NAMALWA (cell line): Measurements from ENCODE around the gene OR10A4.
"Not testable (repeated sequence)": the region's sequence is repeated elsewhere in the genome, so short reads cannot be mapped to it uniquely, and the experiment has no call there.

Experiments used
- DNase-seq: peaks from one replicate; pipeline ENCODE4 v3.0.0-alpha.2; 2015; ENCODE audit warnings: low spot score

Gene OR10A4

GRCh38 chr11:6876325-6876724 lies at the start of gene OR10A4:
Gene OR10A4 (plus strand): TSS chr11:6876625. CDS start chr11:6876648, 23 bp downstream.
- DNase-seq = no peak

GRCh38 chr11:6828103-6828502 lies 48.3 kb upstream of the OR10A4 start:
- DNase-seq = no peak

GRCh38 chr11:6833356-6833755 lies 43.1 kb upstream of the OR10A4 start:
- DNase-seq = no peak

- DNase-seq = no peak
These were observed 42.4 kb upstream of the OR10A4 start for GRCh38 chr11:6834021-6834420.

- DNase-seq = no peak
These were observed 34.7 kb upstream of the OR10A4 start for GRCh38 chr11:6841694-6842093.

GRCh38 chr11:6843670-6844069 lies 32.8 kb upstream of the OR10A4 start:
- DNase-seq = no peak

GRCh38 chr11:6844356-6844755 lies 32.1 kb upstream of the OR10A4 start:
- no peak for DNase-seq

- DNase-seq = no peak
These were observed 31.0 kb upstream of the OR10A4 start, which contains the start of gene OR10A5 for GRCh38 chr11:6845383-6845782. Gene OR10A5 (plus strand): TSS chr11:6845683. CDS start chr11:6845683, 0 bp downstream.

GRCh38 chr11:6850526-6850925 lies 25.9 kb upstream of the OR10A4 start:
- no peak for DNase-seq

GRCh38 chr11:6854801-6855200 lies 21.6 kb upstream of the OR10A4 start:
- not testable (repeated sequence) for DNase-seq

GRCh38 chr11:6855971-6856541 lies 20.4 kb upstream of the OR10A4 start:
- no peak for DNase-seq

- no peak for DNase-seq
These were observed 19.6 kb upstream of the OR10A4 start for GRCh38 chr11:6856871-6857270.

GRCh38 chr11:6862961-6863360 lies 13.5 kb upstream of the OR10A4 start, which contains the start of gene OR10A2:
Gene OR10A2 (plus strand): TSS chr11:6863057. CDS start chr11:6869755, 6,698 bp downstream.
- DNase-seq = no peak

GRCh38 chr11:6864438-6864837 lies 12.0 kb upstream of the OR10A4 start:
- no peak for DNase-seq

- DNase-seq = no peak
These were observed 5.1 kb upstream of the OR10A4 start for GRCh38 chr11:6871278-6871677.

GRCh38 chr11:6875761-6876160 lies 664 bp upstream of the OR10A4 start:
- DNase-seq = no peak

GRCh38 chr11:6876914-6877313 lies 489 bp downstream of the OR10A4 start:
- DNase-seq = no peak

- DNase-seq = no peak
These were observed 6.3 kb downstream of the OR10A4 start for GRCh38 chr11:6882751-6883150.

- not testable (repeated sequence) for DNase-seq
These were observed 11.3 kb downstream of the OR10A4 start for GRCh38 chr11:6887711-6888110.

- DNase-seq = no peak
These were observed 12.4 kb downstream of the OR10A4 start for GRCh38 chr11:6888830-6889229.

GRCh38 chr11:6889835-6890234 lies 13.4 kb downstream of the OR10A4 start:
- no peak for DNase-seq

GRCh38 chr11:6892400-6892799 lies 16.0 kb downstream of the OR10A4 start, which contains the start of gene OR2D2:
Gene OR2D2 (minus strand): TSS chr11:6892500. CDS start chr11:6892500, 0 bp downstream.
- no peak for DNase-seq

GRCh38 chr11:6894097-6894496 lies 17.7 kb downstream of the OR10A4 start:
- no peak for DNase-seq

GRCh38 chr11:6895010-6895409 lies 18.6 kb downstream of the OR10A4 start:
- DNase-seq = no peak
